Kidney (tissue), 14 donors: Measurements from ENCODE around the gene SCGB3A1. TPM values are rescaled to one million over a fixed set of nuclear protein-coding genes. Genes with fewer than 3 reads are reported as not detected.
A peak's percentile ranks its signal among the peaks of the same experiment; 100 is the strongest.

Experiments
- DNase-seq, 5 donors: peaks; one replicate each; pipeline ENCODE4 v3.0.0-alpha.2; 2013 to 2020
- FAIRE-seq: peaks from 2 replicates; lab custom pipeline; 2012; peaks lifted over from hg19 to GRCh38; lab: Jason Lieb, UNC
- H3K27ac ChIP-seq, 2 donors: one replicate each; pipeline ENCODE4 v1.7.0; 2013; ENCODE audit warnings: low read depth in 2 of 2, low read length in 2 of 2, inconsistent platforms in 1 of 2
- H3K27me3 ChIP-seq: one replicate; pipeline ENCODE4 v1.7.1; 2013; ENCODE audit warnings: low read length, inconsistent platforms; ENCODE audit not compliant: control insufficient read depth, insufficient read depth
- H3K36me3 ChIP-seq, 3 donors: one replicate each; pipeline versions ENCODE4 v1.7.0 to v1.7.1; 2013; ENCODE audit warnings: low read length in 3 of 3, control low read depth in 1 of 3, inconsistent platforms in 1 of 3; ENCODE audit not compliant: insufficient read depth in 3 of 3, control insufficient read depth in 2 of 3
- H3K4me1 ChIP-seq, 3 donors: one replicate each; pipeline versions ENCODE4 v1.7.0 to v1.7.1; 2013; ENCODE audit warnings: low read length in 3 of 3, inconsistent platforms in 1 of 3, low read depth in 1 of 3; ENCODE audit not compliant: control insufficient read depth in 2 of 3, insufficient read depth in 2 of 3
- H3K4me3 ChIP-seq, 3 donors: one replicate each; pipeline versions ENCODE4 v1.7.0 to v1.8.1; 2013; ENCODE audit warnings: low read length in 3 of 3, control low read depth in 1 of 3, inconsistent platforms in 1 of 3
- H3K9ac ChIP-seq, 3 donors: one replicate each; pipeline versions ENCODE4 v1.7.0 to v1.7.1; 2013; ENCODE audit warnings: low read length in 3 of 3, control low read depth in 1 of 3, inconsistent platforms in 1 of 3
- H3K9me3 ChIP-seq, 3 donors: one replicate each; pipeline versions ENCODE4 v1.7.0 to v1.7.1; 2013; ENCODE audit warnings: low read length in 3 of 3, control low read depth in 1 of 3, inconsistent platforms in 1 of 3; ENCODE audit not compliant: control insufficient read depth in 2 of 3, insufficient read depth in 1 of 3
- CTCF ChIP-seq: IDR thresholded peaks from 3 replicates; pipeline ENCODE4 v1.5.1; 2012; ENCODE audit warnings: mild to moderate bottlenecking, moderate library complexity, borderline replicate concordance; ENCODE audit not compliant: insufficient read depth; ENCODE audit errors: extremely low read depth
- intact Hi-C: fragments of 100-400 bp; cut with DNase I; formaldehyde crosslinking; loops from one replicate; pipeline ENCODE4 v1.11.1; 2022
- polyA plus RNA-seq: library from polyadenylated mRNA; stranded (reverse); fragments of 350-450 nt; fragmentation: Illumina TruSeq; extraction: RNeasy Lipid Tissue Mini Kit (QIAGEN cat#74804); gene quantifications from one replicate; pipeline ENCODE4 v1.2.3, GENCODE V29; 2014; ENCODE audit warnings: low read depth, low replicate concordance; ENCODE audit not compliant: insufficient read depth
- total RNA-seq: library from RNA; stranded (reverse); fragmentation: NEBNext Ultra II Directional; extraction: Animal tissue kit (Norgen Biotek cat#: 25700); gene quantifications from one replicate; pipeline ENCODE4 v1.2.1, GENCODE V29; 2021
- donor health status: control.
- donor health status: control.
- donor health status: control.
- donor health status: control.
- donor health status: control.
- donor health status: DM: yes; HTN: yes; CAD: no.
- donor health status: Normal renal cell carcinoma (clear cell type).

SCGB3A1 gene
- total and polyA plus RNA-seq, 2 donors from 2014 or later = 1.1 to 2.3 TPM

DNA sequence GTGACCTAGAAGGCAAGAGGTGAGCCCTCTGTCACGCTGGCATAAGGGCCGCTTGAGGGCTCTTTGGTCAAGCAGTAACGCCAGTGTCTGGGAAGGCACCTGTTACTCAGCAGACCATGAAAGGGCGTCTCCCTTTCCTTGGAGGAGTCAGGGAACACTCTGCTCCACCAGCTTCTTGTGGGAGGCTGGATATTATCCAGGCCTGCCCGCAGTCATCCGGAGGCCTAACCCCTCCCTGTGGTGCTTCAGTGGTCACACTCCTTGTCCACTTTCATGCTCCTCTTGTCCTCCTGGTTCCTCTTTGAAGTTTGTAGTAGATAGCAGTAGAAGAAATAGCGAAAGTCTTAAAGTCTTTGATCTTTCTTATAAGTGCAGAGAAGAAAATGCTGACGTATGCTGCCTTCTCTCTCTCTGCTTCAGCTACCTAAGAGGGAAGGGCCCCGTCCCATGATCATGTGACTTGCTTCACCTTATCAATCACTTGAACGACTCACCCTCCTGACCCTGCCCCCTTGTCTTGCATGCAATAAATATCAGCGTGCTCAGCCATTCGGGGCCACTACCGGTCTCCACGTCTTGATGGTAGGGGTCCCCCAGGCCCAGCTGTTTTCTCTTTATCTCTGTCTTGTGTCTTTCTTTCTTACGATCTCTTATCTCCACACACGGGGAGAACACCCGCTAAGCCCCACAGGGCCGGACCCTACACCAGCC, 16.7 kb upstream of the SCGB3A1 start:
- peak in 4 of 5 donors; percentile 25 to 67 (median 45) for DNase-seq
- Histone ChIP-seq H3K27me3 (no peaks in the 10 kb centered on the region), H3K4me1 (no peaks in the 10 kb centered on the region), H3K4me3 (no peak overlapping the region), H3K36me3 (no peaks in the 10 kb centered on the region), H3K27ac (no peak overlapping the region), H3K9me3 (no peaks in the 10 kb centered on the region), H3K9ac (no peak overlapping the region)
- TF ChIP-seq CTCF = no peak
- FAIRE-seq = no peak
- intact Hi-C loops = no loop called here

DNA sequence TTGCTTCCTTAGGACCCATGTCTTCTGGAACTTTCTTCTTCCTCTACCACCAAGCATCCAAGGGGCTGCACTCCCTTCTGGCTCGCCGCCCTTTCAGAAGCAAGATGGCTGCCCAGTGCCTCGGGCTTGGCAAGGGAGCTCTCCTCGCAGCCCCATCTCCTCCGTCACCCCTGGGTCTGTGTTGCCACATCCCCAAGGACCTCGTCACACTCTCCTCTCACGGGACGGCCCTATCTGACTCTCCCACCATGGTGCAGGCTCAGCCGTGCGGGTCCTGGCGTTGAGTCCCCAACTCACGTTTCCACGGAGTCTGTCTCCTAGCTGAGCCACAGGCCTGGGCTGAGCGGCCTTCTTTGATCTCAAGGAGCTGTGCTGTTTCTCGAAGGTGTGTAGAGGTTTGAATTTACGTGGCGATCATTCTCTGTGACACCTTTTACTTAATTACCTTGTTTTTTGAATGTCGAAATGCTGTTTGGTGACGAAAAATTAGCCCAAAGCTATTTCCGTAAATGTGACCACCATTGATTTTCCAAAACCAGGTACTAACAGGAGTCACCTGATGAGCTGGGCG, 15.0 kb upstream of the SCGB3A1 start:
- Histone ChIP-seq H3K36me3 (no peaks in the 10 kb centered on the region), H3K9ac (no peak overlapping the region), H3K27ac (no peak overlapping the region), H3K9me3 (no peaks in the 10 kb centered on the region), H3K27me3 (no peaks in the 10 kb centered on the region), H3K4me1 (no peaks in the 10 kb centered on the region), H3K4me3 (no peak overlapping the region)
- no peak for FAIRE-seq
- DNase-seq = peak in 2 of 5 donors; percentile 23 to 60
- intact Hi-C loops = no loop called here
- TF ChIP-seq CTCF = no peak

- peak; percentile 55 for TF ChIP-seq CTCF
- intact Hi-C loops = no loop called here
- no peaks in the 10 kb centered on the region for H3K9me3 ChIP-seq
- H3K27ac ChIP-seq = no peak overlapping the region
- H3K27me3 ChIP-seq = no peaks in the 10 kb centered on the region
- peak; percentile 45 to 70 (median 63) for DNase-seq
- no peaks in the 10 kb centered on the region for H3K36me3 ChIP-seq
- no peak overlapping the region for H3K4me3 ChIP-seq
- no peak overlapping the region for H3K9ac ChIP-seq
- no peak for FAIRE-seq
- no peaks in the 10 kb centered on the region for H3K4me1 ChIP-seq
Observed at GRCh38 chr5:180605554-180606214, 14.4 kb upstream of the SCGB3A1 start.
